HCT116 (cell line): Measurements from ENCODE around the gene NOS2. TPM values are rescaled to one million over a fixed set of nuclear protein-coding genes. Genes with fewer than 3 reads are reported as not detected.

Experiments
- ATAC-seq: fragments of 200-7000 bp; cut with Tn5 transposase; 2 replicates; pipeline ENCODE4 v1.9.1; 2020; ENCODE audit warnings: mild to moderate bottlenecking, moderate library complexity
- BruUV-seq: library from RNA; stranded (reverse); fragments of 400-500 nt; replicated peaks from 2 replicates; lab custom pipeline; 2021; lab: Mats Ljungman, UMichigan
- CTCF ChIA-PET: fragments of 300-600 bp; sonication (Branson Sonifier 250); formaldehyde crosslinking; loops from one replicate; lab custom pipeline; 2021; ENCODE audit warnings: antibody characterized with exemption; lab: Charles Lee
- POLR2A ChIA-PET: fragments of 300-600, 350-600 bp; sonication (Branson Sonifier 250); formaldehyde crosslinking; loops from one replicate; lab custom pipeline; 2021; ENCODE audit warnings: antibody characterized with exemption; lab: Charles Lee
- RAD21 ChIA-PET, 2 experiments: fragments of 300-600 bp; sonication (Branson Sonifier 250); formaldehyde crosslinking; loops; one replicate each; lab custom pipeline; 2023; ENCODE audit warnings: low total read pairs in 2 of 2; ENCODE audit not compliant: uncharacterized antibody in 2 of 2, unreplicated experiment in 2 of 2, low non-redundant PET in 1 of 2; lab: Charles Lee
- DNase-seq: peaks from one replicate; pipeline ENCODE4 v3.0.0-alpha.2; 2010; ENCODE audit warnings: low read depth, low spot score
- H2AFZ ChIP-seq: fragments of 200-600 bp; shearing (Covaris generic), sonication (generic); 2 replicates; pipeline ENCODE4 v1.6.1; 2017; ENCODE audit warnings: low read depth, mixed run types, mixed read lengths, antibody characterized with exemption, low read length; ENCODE audit not compliant: poor library complexity, severe bottlenecking
- H3K27ac ChIP-seq: 2 replicates; pipeline ENCODE4 v1.5.1; 2012; ENCODE audit warnings: low read depth, low read length
- H3K27me3 ChIP-seq: fragments of 200-600 bp; sonication (generic); 2 replicates; pipeline ENCODE4 v1.6.1; 2016; ENCODE audit warnings: mixed run types, low read length, mixed read lengths; ENCODE audit not compliant: insufficient read depth
- H3K36me3 ChIP-seq, 2 experiments: fragments of 200-500 bp in 1 of 2; fragments of 200-600 bp in 1 of 2; sonication (Bioruptor generic) in 1 of 2; sonication (generic) in 1 of 2; 2 replicates each; pipeline versions ENCODE4 v1.5.1 to v1.6.1; 2014 to 2016; ENCODE audit warnings: low read length in 2 of 2, inconsistent platforms in 1 of 2, mixed read lengths in 1 of 2, mixed run types in 1 of 2; ENCODE audit not compliant: insufficient read depth in 2 of 2, control insufficient read depth in 1 of 2
- H3K4me1 ChIP-seq, 2 experiments: fragments of 200-600 bp in 1 of 2; sonication (generic) in 1 of 2; 2 replicates each; pipeline versions ENCODE4 v1.5.1 to v1.6.1; 2012 to 2017; ENCODE audit warnings: low read length in 2 of 2, inconsistent platforms in 1 of 2, mild to moderate bottlenecking in 1 of 2, mixed read lengths in 1 of 2, mixed run types in 1 of 2, moderate library complexity in 1 of 2; ENCODE audit not compliant: insufficient read depth in 2 of 2, control insufficient read depth in 1 of 2
- H3K4me2 ChIP-seq: fragments of 200-600 bp; sonication (generic); 2 replicates; pipeline ENCODE4 v1.6.1; 2017; ENCODE audit warnings: mixed run types, low read length, mixed read lengths
- H3K4me3 ChIP-seq, 2 experiments: fragments of 200-600 bp in 1 of 2; sonication (generic) in 1 of 2; replicated peaks in 1 of 2; 2 replicates each; pipeline ENCODE4 v1.5.1; 2011 to 2016; ENCODE audit warnings: low read length in 2 of 2, control low read depth in 1 of 2, low read depth in 1 of 2, mild to moderate bottlenecking in 1 of 2, mixed read lengths in 1 of 2, mixed run types in 1 of 2
- H3K79me2 ChIP-seq: fragments of 200-600 bp; sonication (generic); 2 replicates; pipeline ENCODE4 v1.6.1; 2017; ENCODE audit warnings: mild to moderate bottlenecking, mixed run types, low read length, moderate library complexity, mixed read lengths; ENCODE audit not compliant: insufficient read depth
- H3K9ac ChIP-seq: fragments of 200-600 bp; sonication (generic); 2 replicates; pipeline ENCODE4 v1.6.1; 2016; ENCODE audit warnings: low read length, mixed read lengths
- H3K9me2 ChIP-seq: fragments of 200-600 bp; sonication (generic), shearing (Covaris generic); 2 replicates; pipeline ENCODE4 v1.6.1; 2017; ENCODE audit warnings: mixed run types, mild to moderate bottlenecking, moderate library complexity; ENCODE audit not compliant: insufficient read depth
- H3K9me3 ChIP-seq, 2 experiments: fragments of 200-500 bp in 1 of 2; fragments of 200-600 bp in 1 of 2; sonication (Bioruptor generic) in 1 of 2; sonication (generic) in 1 of 2; 2 replicates each; pipeline ENCODE4 v1.6.1; 2014 to 2017; ENCODE audit warnings: low read length in 2 of 2, mixed read lengths in 2 of 2, inconsistent platforms in 1 of 2, low read depth in 1 of 2, mild to moderate bottlenecking in 1 of 2, mixed run types in 1 of 2, moderate library complexity in 1 of 2; ENCODE audit not compliant: control insufficient read depth in 1 of 2, insufficient read depth in 1 of 2
- H4K20me1 ChIP-seq: fragments of 200-600 bp; sonication (generic), shearing (Covaris generic); 2 replicates; pipeline ENCODE4 v1.6.1; 2017; ENCODE audit warnings: mixed run types, mild to moderate bottlenecking, moderate library complexity; ENCODE audit not compliant: insufficient read depth
- ELF1 ChIP-seq: IDR thresholded peaks from 2 replicates; pipeline ENCODE4 v1.6.1; 2012; ENCODE audit warnings: low read depth, borderline replicate concordance
- EZH2phosphoT487 ChIP-seq: fragments of 200-600 bp; IDR thresholded peaks from 2 replicates; pipeline ENCODE4 v1.6.1; 2018; ENCODE audit warnings: antibody characterized with exemption, borderline replicate concordance
- SIN3A ChIP-seq: IDR thresholded peaks from 2 replicates; pipeline ENCODE4 v1.6.1; 2012; ENCODE audit warnings: low read depth
- ZNF274 ChIP-seq: fragments of 200-500 bp; sonication (Bioruptor generic); IDR thresholded peaks from 2 replicates; pipeline ENCODE4 v1.6.1; 2014; ENCODE audit warnings: mild to moderate bottlenecking, low read depth, low read length, inconsistent platforms
- intact Hi-C: fragments of 100-400 bp; cut with micrococcal nuclease; formaldehyde crosslinking; loops from 2 replicates; pipeline ENCODE4 v1.10.0; 2022
- total RNA-seq: library from RNA; stranded (reverse); gene quantifications from one replicate; pipeline ENCODE4 v1.2.1, GENCODE V29; 2021; ENCODE audit not compliant: unreplicated experiment
- TF ChIP-seq, protein P1 (sequence below): IDR thresholded peaks from 2 replicates; pipeline ENCODE4 v1.6.1; 2012; ENCODE audit warnings: low read depth
- TF ChIP-seq, protein P2 (sequence below): IDR thresholded peaks from 2 replicates; pipeline ENCODE4 v1.6.1; 2011; ENCODE audit warnings: mild to moderate bottlenecking, low read length, moderate library complexity; ENCODE audit not compliant: insufficient replicate concordance; ENCODE audit errors: extremely low read depth

NOS2 gene
- total RNA-seq, 1 experiment from 2014 or later, result 0.07 TPM

DNA sequence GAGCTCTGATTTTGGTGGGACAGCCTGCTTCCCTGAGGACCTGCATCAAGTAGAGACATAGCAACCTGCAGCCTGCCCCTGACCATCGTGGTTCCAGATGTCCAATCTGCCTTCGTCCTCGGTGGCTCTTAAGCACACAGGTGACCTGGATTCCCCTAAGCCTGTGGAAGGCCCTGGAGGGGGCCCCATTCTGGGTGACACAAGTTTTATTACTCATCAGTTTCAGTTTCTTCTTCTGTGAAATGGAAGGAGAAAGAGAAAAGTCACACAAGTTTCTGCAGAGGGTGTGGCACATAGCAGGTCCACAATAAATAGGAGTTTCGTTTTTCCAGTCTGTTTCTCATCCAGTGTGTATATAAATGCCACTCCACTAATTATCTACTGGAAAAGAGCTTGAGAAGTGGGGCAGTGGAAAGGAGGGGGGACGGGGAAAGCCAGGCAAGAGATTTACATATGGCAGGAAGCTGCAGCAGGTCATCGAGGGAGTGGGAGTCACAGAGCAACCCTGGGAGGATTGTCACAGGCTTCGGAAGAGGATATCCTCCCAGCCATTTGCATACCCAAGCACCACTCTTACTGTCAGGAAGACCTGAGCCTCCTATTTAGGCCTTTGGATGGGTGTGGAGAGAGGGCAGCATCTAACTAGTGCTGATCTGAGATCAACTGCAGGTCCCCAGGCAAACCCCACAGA, 10.0 kb upstream of the NOS2 start:
- RAD21 ChIA-PET, result no interaction called here
- H3K4me1 ChIP-seq, result peaks cover 4 to 6% of the 10 kb centered on the region in 2 experiments; a peak in 3 of 4 replicates
- no peaks in the 10 kb centered on the region for H3K79me2 ChIP-seq
- no TSS peak for BruUV-seq
- no peak overlapping the region for H3K9ac ChIP-seq
- H3K9me3 ChIP-seq, result no peaks in the 10 kb centered on the region
- ATAC-seq (no peak), DNase-seq (no peak)
- no peak overlapping the region for H3K27ac ChIP-seq
- no peaks in the 10 kb centered on the region for H4K20me1 ChIP-seq
- no peak overlapping the region for H3K4me3 ChIP-seq
- TF ChIP-seq EZH2phosphoT487, result no peak
- TF ChIP-seq, protein P1, sequence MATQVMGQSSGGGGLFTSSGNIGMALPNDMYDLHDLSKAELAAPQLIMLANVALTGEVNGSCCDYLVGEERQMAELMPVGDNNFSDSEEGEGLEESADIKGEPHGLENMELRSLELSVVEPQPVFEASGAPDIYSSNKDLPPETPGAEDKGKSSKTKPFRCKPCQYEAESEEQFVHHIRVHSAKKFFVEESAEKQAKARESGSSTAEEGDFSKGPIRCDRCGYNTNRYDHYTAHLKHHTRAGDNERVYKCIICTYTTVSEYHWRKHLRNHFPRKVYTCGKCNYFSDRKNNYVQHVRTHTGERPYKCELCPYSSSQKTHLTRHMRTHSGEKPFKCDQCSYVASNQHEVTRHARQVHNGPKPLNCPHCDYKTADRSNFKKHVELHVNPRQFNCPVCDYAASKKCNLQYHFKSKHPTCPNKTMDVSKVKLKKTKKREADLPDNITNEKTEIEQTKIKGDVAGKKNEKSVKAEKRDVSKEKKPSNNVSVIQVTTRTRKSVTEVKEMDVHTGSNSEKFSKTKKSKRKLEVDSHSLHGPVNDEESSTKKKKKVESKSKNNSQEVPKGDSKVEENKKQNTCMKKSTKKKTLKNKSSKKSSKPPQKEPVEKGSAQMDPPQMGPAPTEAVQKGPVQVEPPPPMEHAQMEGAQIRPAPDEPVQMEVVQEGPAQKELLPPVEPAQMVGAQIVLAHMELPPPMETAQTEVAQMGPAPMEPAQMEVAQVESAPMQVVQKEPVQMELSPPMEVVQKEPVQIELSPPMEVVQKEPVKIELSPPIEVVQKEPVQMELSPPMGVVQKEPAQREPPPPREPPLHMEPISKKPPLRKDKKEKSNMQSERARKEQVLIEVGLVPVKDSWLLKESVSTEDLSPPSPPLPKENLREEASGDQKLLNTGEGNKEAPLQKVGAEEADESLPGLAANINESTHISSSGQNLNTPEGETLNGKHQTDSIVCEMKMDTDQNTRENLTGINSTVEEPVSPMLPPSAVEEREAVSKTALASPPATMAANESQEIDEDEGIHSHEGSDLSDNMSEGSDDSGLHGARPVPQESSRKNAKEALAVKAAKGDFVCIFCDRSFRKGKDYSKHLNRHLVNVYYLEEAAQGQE, result no peak
- TF ChIP-seq SIN3A, result no peak
- no peak for TF ChIP-seq ELF1
- TF ChIP-seq ZNF274, result no peak
- TF ChIP-seq, protein P2, sequence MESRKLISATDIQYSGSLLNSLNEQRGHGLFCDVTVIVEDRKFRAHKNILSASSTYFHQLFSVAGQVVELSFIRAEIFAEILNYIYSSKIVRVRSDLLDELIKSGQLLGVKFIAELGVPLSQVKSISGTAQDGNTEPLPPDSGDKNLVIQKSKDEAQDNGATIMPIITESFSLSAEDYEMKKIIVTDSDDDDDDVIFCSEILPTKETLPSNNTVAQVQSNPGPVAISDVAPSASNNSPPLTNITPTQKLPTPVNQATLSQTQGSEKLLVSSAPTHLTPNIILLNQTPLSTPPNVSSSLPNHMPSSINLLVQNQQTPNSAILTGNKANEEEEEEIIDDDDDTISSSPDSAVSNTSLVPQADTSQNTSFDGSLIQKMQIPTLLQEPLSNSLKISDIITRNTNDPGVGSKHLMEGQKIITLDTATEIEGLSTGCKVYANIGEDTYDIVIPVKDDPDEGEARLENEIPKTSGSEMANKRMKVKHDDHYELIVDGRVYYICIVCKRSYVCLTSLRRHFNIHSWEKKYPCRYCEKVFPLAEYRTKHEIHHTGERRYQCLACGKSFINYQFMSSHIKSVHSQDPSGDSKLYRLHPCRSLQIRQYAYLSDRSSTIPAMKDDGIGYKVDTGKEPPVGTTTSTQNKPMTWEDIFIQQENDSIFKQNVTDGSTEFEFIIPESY, result no peak
- POLR2A ChIA-PET, result no interaction called here
- no peak overlapping the region for H3K4me2 ChIP-seq
- no peaks in the 10 kb centered on the region for H3K27me3 ChIP-seq
- H3K36me3 ChIP-seq, result no peaks in the 10 kb centered on the region
- intact Hi-C loops, result no loop called here
- H2AFZ ChIP-seq, result no peak overlapping the region
- CTCF ChIA-PET, result no interaction called here
- no peaks in the 10 kb centered on the region for H3K9me2 ChIP-seq
